WTC11 (cell line): ENCODE results near the gene WDCP. TPM values are rescaled to one million over a fixed set of nuclear protein-coding genes. Genes with fewer than 3 reads are reported as not detected.

ENCODE experiments used
- ATF1 ChIP-seq: sonication (generic); formaldehyde crosslinking; IDR thresholded peaks from 2 replicates; pipeline ENCODE4 v1.8.1; 2023; ENCODE audit warnings: mild to moderate bottlenecking, moderate library complexity, missing genetic modification reagents
- CDX4 ChIP-seq: fragments of 250-450 bp; sonication (Bioruptor Pico); IDR thresholded peaks from 2 replicates; pipeline ENCODE4 v1.9.0; 2021; ENCODE audit warnings: moderate library complexity, mild to moderate bottlenecking, inconsistent platforms, borderline replicate concordance
- E2F5 ChIP-seq: sonication (generic); formaldehyde crosslinking; IDR thresholded peaks from 2 replicates; pipeline ENCODE4 v1.8.1; 2022; ENCODE audit warnings: mild to moderate bottlenecking, moderate library complexity, missing genetic modification reagents
- ERG ChIP-seq: fragments of 250-450 bp; sonication (Bioruptor Pico); IDR thresholded peaks from 2 replicates; pipeline ENCODE4 v1.8.0; 2021; ENCODE audit warnings: mild to moderate bottlenecking
- ESRRA ChIP-seq: sonication (generic); formaldehyde crosslinking; IDR thresholded peaks from 2 replicates; pipeline ENCODE4 v1.8.1; 2022; ENCODE audit warnings: mild to moderate bottlenecking, missing genetic modification reagents, borderline replicate concordance
- FOXP4 ChIP-seq: sonication (generic); formaldehyde crosslinking; IDR thresholded peaks from 2 replicates; pipeline ENCODE4 v1.8.0; 2022; ENCODE audit warnings: mild to moderate bottlenecking, missing genetic modification reagents
- IRF1 ChIP-seq: sonication (generic); formaldehyde crosslinking; IDR thresholded peaks from 2 replicates; pipeline ENCODE4 v1.8.0; 2023; ENCODE audit warnings: missing genetic modification reagents
- MLX ChIP-seq: sonication (generic); formaldehyde crosslinking; IDR thresholded peaks from 2 replicates; pipeline ENCODE4 v1.8.1; 2023; ENCODE audit warnings: mild to moderate bottlenecking, missing genetic modification reagents, moderate library complexity
- MYBL2 ChIP-seq: sonication (generic); formaldehyde crosslinking; IDR thresholded peaks from 2 replicates; pipeline ENCODE4 v1.8.1; 2023; ENCODE audit warnings: mild to moderate bottlenecking, moderate library complexity, missing genetic modification reagents
- OVOL2 ChIP-seq: fragments of 250-450 bp; sonication (Bioruptor Pico); IDR thresholded peaks from 2 replicates; pipeline ENCODE4 v1.9.0; 2021; ENCODE audit warnings: mild to moderate bottlenecking, borderline replicate concordance
- PREB ChIP-seq: sonication (generic); formaldehyde crosslinking; IDR thresholded peaks from 2 replicates; pipeline ENCODE4 v1.8.1; 2022; ENCODE audit warnings: mild to moderate bottlenecking, missing genetic modification reagents, moderate library complexity, borderline replicate concordance
- PRRX2 ChIP-seq: fragments of 250-450 bp; sonication (Bioruptor Pico); IDR thresholded peaks from 2 replicates; pipeline ENCODE4 v1.8.0; 2021; ENCODE audit warnings: mild to moderate bottlenecking
- RELA ChIP-seq: sonication (generic); formaldehyde crosslinking; IDR thresholded peaks from 2 replicates; pipeline ENCODE4 v1.8.1; 2022; ENCODE audit warnings: missing genetic modification reagents, mild to moderate bottlenecking, borderline replicate concordance
- RORB ChIP-seq: fragments of 250-450 bp; sonication (Bioruptor Pico); IDR thresholded peaks from 2 replicates; pipeline ENCODE4 v1.9.0; 2021; ENCODE audit warnings: mild to moderate bottlenecking
- TEAD1 ChIP-seq: sonication (generic); formaldehyde crosslinking; IDR thresholded peaks from 2 replicates; pipeline ENCODE4 v1.8.0; 2022; ENCODE audit warnings: mild to moderate bottlenecking, missing genetic modification reagents
- USF1 ChIP-seq: sonication (generic); formaldehyde crosslinking; IDR thresholded peaks from 2 replicates; pipeline ENCODE4 v1.8.0; 2022; ENCODE audit warnings: mild to moderate bottlenecking, missing genetic modification reagents
- ZBTB21 ChIP-seq: sonication (generic); formaldehyde crosslinking; IDR thresholded peaks from 2 replicates; pipeline ENCODE4 v1.8.1; 2023; ENCODE audit warnings: mild to moderate bottlenecking, missing genetic modification reagents, borderline replicate concordance
- ZBTB43 ChIP-seq: sonication (generic); formaldehyde crosslinking; IDR thresholded peaks from 2 replicates; pipeline ENCODE4 v1.8.1; 2023; ENCODE audit warnings: mild to moderate bottlenecking, missing genetic modification reagents
- ZNF138 ChIP-seq: sonication (generic); formaldehyde crosslinking; conservative IDR thresholded peaks from 2 replicates; pipeline ENCODE4 v1.8.1; 2022; ENCODE audit warnings: mild to moderate bottlenecking, moderate library complexity, missing genetic modification reagents
- ZNF232 ChIP-seq: sonication (generic); formaldehyde crosslinking; IDR thresholded peaks from 2 replicates; pipeline ENCODE4 v1.8.0; 2022; ENCODE audit warnings: mild to moderate bottlenecking, missing genetic modification reagents
- ZNF281 ChIP-seq: sonication (generic); formaldehyde crosslinking; IDR thresholded peaks from 2 replicates; pipeline ENCODE4 v1.8.0; 2023; ENCODE audit warnings: mild to moderate bottlenecking, missing genetic modification reagents
- total RNA-seq: library from RNA; stranded (reverse); gene quantifications from 3 replicates; pipeline ENCODE4 v1.2.3, GENCODE V29; 2021

The WDCP gene
- total RNA-seq, 1 experiment from 2014 or later: 31.9 TPM

- TF ChIP-seq ERG (CRISPR knock-in tag) (0 out of 2 replicates have a peak, but pooled peaks have one; percentile 34), ZBTB43 (0 out of 2 replicates have a peak, but pooled peaks have one; percentile 18), ATF1 (CRISPR knock-in tag) (peak; percentile 85; the same call in 1 of the 2 replicates), USF1 (CRISPR knock-in tag) (peak; percentile 11; the same call in 1 of the 2 replicates), RELA (CRISPR knock-in tag) (no peak), OVOL2 (no peak), ZNF232 (CRISPR knock-in tag) (peak; percentile 83; the same call in 1 of the 2 replicates), CDX4 (CRISPR knock-in tag) (no peak), MYBL2 (CRISPR knock-in tag) (peak; percentile 72; the same call in 1 of the 2 replicates), TEAD1 (CRISPR knock-in tag) (peak; percentile 71; the same call in 1 of the 2 replicates), IRF1 (CRISPR knock-in tag) (0 out of 2 replicates have a peak, but pooled peaks have one; percentile 31), ZBTB21 (CRISPR knock-in tag) (0 out of 2 replicates have a peak, but pooled peaks have one; percentile 29), RORB (no peak), ZNF281 (CRISPR knock-in tag) (no peak), E2F5 (CRISPR knock-in tag) (peak; percentile 48; the same call in 1 of the 2 replicates), MLX (CRISPR knock-in tag) (peak; percentile 89; the same call in 1 of the 2 replicates), PREB (CRISPR knock-in tag) (peak; percentile 76; the same call in 1 of the 2 replicates), ESRRA (CRISPR knock-in tag) (0 out of 2 replicates have a peak, but pooled peaks have one; percentile 17), FOXP4 (peak; percentile 11; the same call in 1 of the 2 replicates), PRRX2 (0 out of 2 replicates have a peak, but pooled peaks have one; percentile 58), ZNF138 (CRISPR knock-in tag) (0 out of 2 replicates have a peak, but pooled peaks have one; percentile 54)
These were observed 29.0 kb upstream of the WDCP start, which contains the start of gene SF3B6 (continued) for GRCh38 chr2:24075915-24076848.
